GM18517 (cell line): Measurements from ENCODE around the gene SELP.
"Not testable (repeated sequence)": the region's sequence is repeated elsewhere in the genome, so short reads cannot be mapped to it uniquely, and the experiment has no call there.

ENCODE experiments used
- ATAC-seq: cut with Tn5 transposase; IDR thresholded peaks from one replicate; pipeline ENCODE4 v1.9.1; 2021; ENCODE audit warnings: mild to moderate bottlenecking, moderate library complexity; ENCODE audit not compliant: unreplicated experiment

SELP gene

DNA sequence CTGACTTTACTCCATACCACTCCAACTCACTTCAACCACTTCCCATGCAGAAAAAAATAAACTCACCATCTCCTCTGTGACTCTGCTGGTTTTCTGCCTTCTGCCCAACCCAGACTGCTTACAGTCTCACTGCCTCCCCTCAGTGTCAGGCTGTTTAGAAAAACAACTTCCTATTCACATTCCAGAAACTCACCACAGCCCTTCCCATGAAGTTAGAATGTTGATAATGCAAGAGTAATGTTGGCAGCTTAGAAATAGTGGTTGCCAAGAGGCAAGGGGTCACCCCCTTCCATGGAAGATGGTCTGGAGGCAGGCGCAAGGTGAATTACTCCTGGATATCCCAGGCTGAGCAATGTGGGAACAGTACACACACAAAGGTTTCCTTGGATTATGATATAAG lies at the start of gene SELP:
Gene SELP, minus strand, starts transcription at position 119 of the 400 bp plus-strand sequence. Its CDS starts 50 bp downstream, at position 69.
- no peak for ATAC-seq

DNA sequence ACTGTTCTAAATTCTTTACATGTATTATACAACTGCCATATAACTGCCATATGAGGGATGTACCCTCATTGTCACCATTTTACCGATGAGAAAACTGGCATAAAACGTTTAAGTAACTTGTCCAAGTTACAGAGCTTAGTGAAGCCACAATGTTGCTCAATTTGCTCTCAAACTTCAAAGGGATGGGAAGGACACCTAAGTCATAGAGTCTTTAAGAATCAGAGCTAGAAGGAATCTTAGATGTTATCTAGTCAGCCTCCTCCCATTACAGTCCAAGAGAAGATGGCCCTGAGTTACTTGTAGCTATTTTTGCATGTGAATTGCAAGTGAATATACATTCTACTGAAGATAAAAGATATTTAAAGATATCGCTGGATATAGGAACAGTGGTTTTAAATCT lies 49.8 kb upstream of the SELP start:
- ATAC-seq: no peak

GRCh38 chr1:169676001-169676400 lies 46.1 kb upstream of the SELP start:
- ATAC-seq: no peak

DNA sequence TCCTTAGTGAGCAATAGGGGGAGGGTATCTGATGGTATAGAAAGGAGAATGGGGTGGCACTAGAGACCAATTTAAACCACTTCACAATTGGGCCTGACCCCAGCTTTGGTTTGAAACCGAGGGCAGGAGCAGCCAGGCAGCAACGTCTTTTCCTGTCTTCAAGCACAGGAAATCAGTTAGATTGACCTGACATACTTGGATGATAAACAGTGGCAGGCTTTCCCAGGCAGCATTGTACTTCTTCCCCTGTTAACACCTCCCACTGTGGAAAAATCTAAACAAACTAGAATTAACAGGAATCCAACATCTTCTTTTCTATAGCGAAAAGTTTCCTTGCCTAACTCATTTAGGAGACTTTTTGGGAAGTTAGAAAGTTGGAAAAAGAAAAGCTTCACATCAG lies 40.9 kb upstream of the SELP start:
- ATAC-seq: no peak

DNA sequence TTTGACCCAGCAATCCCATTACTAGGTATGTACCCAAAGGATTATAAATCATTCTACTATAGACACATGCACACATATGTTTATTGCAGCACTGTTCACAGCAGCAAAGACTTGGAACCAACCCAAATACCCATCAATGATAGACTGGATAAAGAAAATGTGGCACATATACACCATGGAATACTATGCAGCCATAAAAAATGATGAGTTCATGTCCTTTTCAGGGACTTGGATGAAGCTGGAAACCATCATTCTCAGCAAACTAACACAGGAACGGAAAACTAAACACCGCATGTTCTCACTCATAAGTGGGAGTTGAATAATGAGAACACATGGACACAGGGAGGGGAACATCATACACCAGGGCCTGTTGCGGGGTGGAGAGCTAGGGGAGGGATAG lies 40.3 kb upstream of the SELP start:
- ATAC-seq: not testable (repeated sequence)

DNA sequence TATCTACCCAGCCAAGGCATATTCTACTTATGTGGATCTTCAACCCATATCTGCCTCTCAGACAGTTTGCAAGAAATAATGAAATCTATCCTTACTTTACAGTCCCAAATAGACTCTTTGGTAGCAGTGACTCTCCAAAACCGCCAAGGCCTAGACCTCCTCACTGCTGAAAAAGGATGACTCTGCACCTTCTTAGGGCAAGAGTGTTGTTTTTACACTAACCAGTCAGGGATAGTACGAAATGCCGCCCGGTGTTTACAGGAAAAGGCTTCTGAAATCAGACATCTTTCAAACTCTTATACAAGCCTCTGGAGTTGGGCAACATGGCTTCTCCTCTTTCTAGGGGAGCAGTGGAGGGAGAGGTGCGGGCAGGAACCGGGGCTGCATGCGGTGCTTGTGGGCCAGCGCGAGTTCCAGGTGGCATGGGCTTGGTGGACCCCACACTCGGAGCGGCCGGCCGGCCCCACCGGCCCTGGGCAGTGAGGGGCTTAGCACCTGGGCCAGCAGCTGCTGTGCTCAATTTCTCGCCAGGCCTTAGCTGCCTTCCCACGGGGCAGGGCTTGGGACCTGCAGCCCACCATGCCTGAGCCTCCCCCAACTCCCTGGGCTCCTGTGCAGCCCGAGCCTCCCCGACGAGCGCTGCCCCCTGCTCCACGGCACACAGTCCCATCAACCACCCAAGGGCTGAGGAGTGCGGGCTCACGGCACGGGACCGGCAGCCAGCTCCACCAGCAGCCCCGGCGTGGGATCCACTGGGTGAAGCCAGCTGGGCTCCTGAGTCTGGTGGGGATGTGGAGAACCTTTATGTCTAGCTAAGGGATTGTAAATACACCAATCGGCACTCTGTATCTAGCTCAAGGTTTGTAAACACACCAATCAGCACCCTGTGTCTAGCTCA lies 38.0 kb upstream of the SELP start:
- not testable (repeated sequence) for ATAC-seq

- peak; percentile 92 for ATAC-seq
These were observed 37.3 kb upstream of the SELP start for GRCh38 chr1:169667227-169667639.

DNA sequence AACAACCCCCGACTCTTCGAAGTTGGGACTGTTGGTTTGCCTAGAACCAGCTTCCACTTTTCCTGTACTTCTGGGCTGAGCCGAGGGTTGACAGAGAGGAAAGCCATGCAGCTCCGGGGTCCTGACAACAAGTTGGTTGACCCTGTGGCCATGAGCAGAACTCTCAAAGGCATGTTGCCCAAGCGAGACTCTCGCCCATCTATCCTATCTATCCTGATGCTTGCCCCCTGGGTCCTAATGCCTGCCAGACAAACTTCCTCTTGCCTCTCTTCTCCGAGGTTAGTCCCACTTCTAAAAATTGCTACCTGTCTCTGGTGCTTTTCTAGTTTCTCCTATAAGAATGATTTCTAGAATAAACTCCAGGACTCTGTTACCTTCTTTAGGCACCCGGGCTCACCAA lies 32.8 kb upstream of the SELP start:
- ATAC-seq: not testable (repeated sequence)

DNA sequence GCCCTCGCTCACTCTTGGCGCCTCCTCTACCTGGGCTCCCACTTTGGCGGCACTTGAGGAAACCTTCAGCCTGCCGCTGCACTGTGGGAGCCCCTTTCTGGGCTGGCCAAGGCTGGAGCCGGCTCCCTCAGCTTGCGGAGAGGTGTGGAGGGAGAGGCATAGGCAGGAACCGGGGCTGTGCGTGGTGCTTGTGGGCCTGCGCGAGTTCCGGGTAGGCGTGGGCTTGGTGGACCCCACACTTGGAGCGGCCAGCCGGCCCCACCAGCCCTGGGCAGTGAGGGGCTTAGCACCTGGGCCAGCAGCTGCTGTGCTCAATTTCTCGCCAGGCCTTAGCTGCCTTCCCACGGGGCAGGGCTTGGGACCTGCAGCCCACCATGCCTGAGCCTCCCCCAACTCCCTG lies 31.1 kb upstream of the SELP start:
- not testable (repeated sequence) for ATAC-seq

- not testable (repeated sequence) for ATAC-seq
These were observed 28.9 kb upstream of the SELP start for GRCh38 chr1:169658777-169659176.

- no peak for ATAC-seq
These were observed 23.9 kb upstream of the SELP start for GRCh38 chr1:169653873-169654272.

- no peak for ATAC-seq
These were observed 21.1 kb upstream of the SELP start for GRCh38 chr1:169651035-169651434.

DNA sequence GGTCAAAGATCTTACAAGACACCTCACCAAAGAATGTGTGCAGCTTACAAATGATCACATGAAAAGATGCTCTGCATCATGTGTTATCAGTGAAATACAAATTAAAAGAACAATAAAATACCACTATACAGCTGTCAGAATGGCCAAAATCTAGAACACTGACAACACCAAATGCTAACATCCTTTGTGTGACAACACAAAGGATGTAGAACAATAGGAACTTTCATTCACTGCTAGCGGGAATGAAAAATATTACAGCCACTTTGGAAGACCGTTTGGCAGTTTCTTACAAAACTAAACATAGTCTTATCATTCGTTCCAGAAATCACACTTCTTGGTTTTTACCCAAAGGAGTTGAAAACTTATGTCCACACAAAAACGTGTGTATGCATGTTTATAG lies 20.6 kb upstream of the SELP start:
- no peak for ATAC-seq

DNA sequence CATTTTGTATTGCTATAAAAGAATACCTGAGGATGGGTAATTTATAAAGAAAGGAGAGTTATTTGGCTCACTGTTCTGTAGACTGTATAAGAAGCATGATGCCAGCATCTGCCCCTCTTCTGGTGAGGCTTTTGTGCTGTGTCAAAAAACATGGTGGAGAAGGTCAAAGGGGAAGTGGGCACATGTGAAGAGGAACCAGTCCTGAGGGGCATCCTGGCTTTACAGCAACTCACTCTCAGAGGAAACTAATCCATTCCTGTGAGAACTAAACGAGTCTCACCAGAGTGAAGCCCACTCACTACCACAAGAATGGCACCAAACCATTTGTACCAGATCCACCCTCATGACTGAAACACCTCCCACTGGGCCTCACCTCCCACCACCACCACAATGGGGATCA lies 18.8 kb upstream of the SELP start:
- ATAC-seq: no peak

- no peak for ATAC-seq
These were observed 18.3 kb upstream of the SELP start for GRCh38 chr1:169648187-169648586.

DNA sequence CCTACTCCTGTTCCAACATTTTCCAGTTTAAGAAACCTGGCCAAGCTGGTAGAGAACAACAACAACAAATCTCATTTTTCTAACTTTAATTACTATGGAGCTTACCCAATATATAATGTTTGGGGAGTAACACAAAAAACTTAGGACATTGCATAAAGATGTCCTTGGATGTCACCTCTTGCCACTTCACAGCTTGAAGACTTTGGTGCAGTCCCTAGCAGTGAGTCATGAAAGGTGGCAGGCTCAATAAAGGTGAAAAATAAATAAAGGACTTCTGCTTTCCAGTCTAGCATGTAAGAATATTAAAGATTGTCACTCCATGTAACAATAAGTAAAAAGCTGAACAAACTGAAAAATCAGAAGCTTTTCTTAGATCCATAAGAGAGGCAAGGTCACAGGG lies 17.6 kb upstream of the SELP start:
- ATAC-seq: no peak

GRCh38 chr1:169644297-169644696 lies 14.4 kb upstream of the SELP start:
- ATAC-seq: no peak

DNA sequence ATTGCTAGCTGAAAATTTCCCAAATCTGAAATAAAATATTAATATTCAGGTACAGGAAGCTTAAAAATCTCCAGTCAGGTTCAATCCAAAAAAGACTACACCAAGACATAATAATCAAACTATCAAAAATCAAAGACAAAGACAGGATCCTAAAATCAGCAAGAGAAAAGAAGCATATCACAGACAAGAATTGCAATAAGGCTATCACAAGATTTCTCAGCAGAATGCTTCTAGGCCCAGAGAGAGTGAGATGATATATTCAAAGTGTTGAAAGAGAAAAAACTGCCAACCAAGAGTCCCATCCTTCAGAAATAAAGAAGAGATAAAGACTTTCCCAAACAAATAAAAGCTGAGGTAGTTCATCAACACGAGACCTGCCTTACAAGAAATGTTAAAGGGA lies 5.0 kb upstream of the SELP start:
- ATAC-seq: no peak

DNA sequence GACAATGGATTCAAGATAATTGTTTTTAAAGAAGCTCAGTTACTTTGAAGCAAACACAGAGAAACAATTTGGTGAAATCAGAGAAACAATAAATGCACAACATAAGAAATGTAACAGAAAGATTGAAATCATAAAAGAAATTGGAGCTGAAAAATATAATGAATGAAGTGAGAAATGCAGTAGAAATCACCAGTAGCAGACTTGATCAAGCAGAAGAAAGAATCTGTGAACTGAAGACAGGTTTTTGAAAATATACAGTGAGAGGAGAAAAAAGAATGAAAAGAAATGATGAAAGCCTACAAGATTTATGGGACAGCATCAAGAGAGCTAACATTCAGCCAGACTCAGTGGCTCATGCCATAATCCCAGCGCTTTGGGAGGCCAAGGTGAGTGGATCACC lies 4.2 kb upstream of the SELP start:
- ATAC-seq: no peak

GRCh38 chr1:169631249-169631648 lies 1.3 kb upstream of the SELP start:
- ATAC-seq: no peak

GRCh38 chr1:169624912-169625311 lies 5.0 kb downstream of the SELP start:
- no peak for ATAC-seq

- no peak for ATAC-seq
These were observed 5.8 kb downstream of the SELP start for GRCh38 chr1:169624122-169624521.
